GM23248 (cell line): ENCODE data around the gene NACC2.

ENCODE experiments used
- EZH2 ChIP-seq: fragments of 200-600 bp; sonication (generic); IDR thresholded peaks from 2 replicates; pipeline ENCODE4 v1.6.1; 2018; ENCODE audit warnings: antibody characterized with exemption, mild to moderate bottlenecking; ENCODE audit not compliant: insufficient read depth, poor library complexity, severe bottlenecking
- EZH2phosphoT487 ChIP-seq: fragments of 200-600 bp; sonication (generic); IDR thresholded peaks from 2 replicates; pipeline ENCODE4 v1.6.1; 2018; ENCODE audit warnings: antibody characterized with exemption, moderate library complexity, mild to moderate bottlenecking, low read depth; ENCODE audit not compliant: insufficient read depth

DNA sequence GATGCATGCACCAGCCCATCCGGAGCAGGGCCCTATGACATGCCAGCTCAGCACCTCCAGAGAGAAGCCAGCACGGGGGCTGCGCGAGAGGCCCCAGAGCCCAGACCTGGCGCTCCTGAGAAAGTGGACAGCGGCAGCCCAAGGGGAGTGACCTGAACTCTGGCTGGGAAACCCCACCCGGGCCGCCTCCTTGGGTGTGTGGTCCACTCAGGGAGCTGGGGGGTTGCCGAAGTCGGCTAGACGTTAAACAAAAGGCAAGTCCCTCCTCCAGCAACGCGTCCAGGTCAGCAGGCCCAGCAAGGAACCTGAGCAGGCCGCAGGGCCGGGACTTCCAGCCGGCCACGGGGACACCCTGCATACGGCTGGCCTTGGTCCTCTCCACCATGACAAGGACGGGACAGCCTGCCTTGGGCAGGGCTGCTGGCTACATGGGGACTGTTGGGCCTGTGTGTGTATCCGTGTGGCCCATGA, 35.7 kb downstream of the NACC2 start:
- TF ChIP-seq EZH2phosphoT487, result no peak
- TF ChIP-seq EZH2, result no peak
